Panc1 (cell line): ENCODE measurements around the gene KLHDC8A. TPM values are rescaled to one million over a fixed set of nuclear protein-coding genes. Genes with fewer than 3 reads are reported as not detected.

ENCODE experiments used
- ATAC-seq: fragments of 200-7000 bp; cut with Tn5 transposase; 2 replicates; pipeline ENCODE4 v1.9.1; 2020; ENCODE audit warnings: mild to moderate bottlenecking, moderate library complexity
- BruUV-seq: library from RNA; stranded (reverse); fragments of 400-500 nt; replicated peaks from 2 replicates; lab custom pipeline; 2021; lab: Mats Ljungman, UMichigan
- CTCF ChIA-PET: fragments of 300-600 bp; sonication (Branson Sonifier 250); formaldehyde crosslinking; loops from one replicate; lab custom pipeline; 2022; ENCODE audit warnings: antibody characterized with exemption; lab: Charles Lee
- POLR2A ChIA-PET: fragments of 300-600 bp; sonication (Branson Sonifier 250); formaldehyde crosslinking; loops from one replicate; lab custom pipeline; 2022; ENCODE audit warnings: antibody characterized with exemption; lab: Charles Lee
- DNase-seq: peaks from one replicate; pipeline ENCODE4 v3.0.0-alpha.2; 2010; ENCODE audit warnings: low read depth, low spot score
- H3K27ac ChIP-seq: 2 replicates; pipeline ENCODE4 v1.5.1; 2011; ENCODE audit warnings: mild to moderate bottlenecking, low read length, inconsistent platforms
- H3K27me3 ChIP-seq: fragments of 200-500 bp; sonication (Bioruptor generic); 2 replicates; pipeline ENCODE4 v1.6.0; 2014; ENCODE audit warnings: low read length, inconsistent platforms; ENCODE audit not compliant: control insufficient read depth, insufficient read depth
- H3K36me3 ChIP-seq: fragments of 200-500 bp; sonication (Bioruptor generic); 2 replicates; pipeline ENCODE4 v1.5.1; 2014; ENCODE audit warnings: inconsistent platforms, mild to moderate bottlenecking, low read length, moderate library complexity; ENCODE audit not compliant: control insufficient read depth, insufficient read depth
- H3K4me1 ChIP-seq: 2 replicates; pipeline ENCODE4 v1.5.1; 2011; ENCODE audit warnings: inconsistent platforms, mild to moderate bottlenecking, low read length, moderate library complexity; ENCODE audit not compliant: control insufficient read depth, insufficient read depth
- H3K4me3 ChIP-seq, 2 experiments: 2 replicates each; pipeline ENCODE4 v1.5.1; 2011 to 2012; ENCODE audit warnings: low read depth in 2 of 2, low read length in 2 of 2, mild to moderate bottlenecking in 2 of 2, inconsistent platforms in 1 of 2, moderate library complexity in 1 of 2
- H3K9me3 ChIP-seq: fragments of 200-500 bp; sonication (Bioruptor generic); 2 replicates; pipeline ENCODE4 v1.5.1; 2014; ENCODE audit warnings: low read depth, mild to moderate bottlenecking, inconsistent platforms, low read length, moderate library complexity; ENCODE audit not compliant: control insufficient read depth, insufficient read depth
- CTCF ChIP-seq: fragments of 450-650 bp; IDR thresholded peaks from 2 replicates; pipeline ENCODE4 v1.5.1; 2017; ENCODE audit warnings: mild to moderate bottlenecking
- POLR2AphosphoS5 ChIP-seq: IDR thresholded peaks from 2 replicates; pipeline ENCODE4 v1.6.1; 2012; ENCODE audit warnings: mild to moderate bottlenecking, low read depth, low read length, moderate library complexity
- REST ChIP-seq, 2 experiments: IDR thresholded peaks; 2 replicates each; pipeline ENCODE4 v1.6.1; 2011 to 2012; ENCODE audit warnings: low read depth in 2 of 2, control low read depth in 1 of 2, low read length in 1 of 2, mild to moderate bottlenecking in 1 of 2, moderate library complexity in 1 of 2; ENCODE audit not compliant: insufficient read depth in 1 of 2
- SIN3A ChIP-seq: IDR thresholded peaks from 2 replicates; pipeline ENCODE4 v1.6.1; 2012; ENCODE audit warnings: low read depth, mild to moderate bottlenecking, low read length, moderate library complexity, borderline replicate concordance; ENCODE audit not compliant: insufficient read depth
- TCF7L2 ChIP-seq: IDR thresholded peaks from 2 replicates; pipeline ENCODE4 v1.6.1; 2011; ENCODE audit warnings: mild to moderate bottlenecking, low read depth, low read length, inconsistent platforms
- in situ Hi-C: cut with HindIII; loops from 2 replicates; pipeline ENCODE4 v1.10.0; 2016; ENCODE audit warnings: low sequenced_read_pairs, low pct_unique_long_range_greater_than_20kb
- intact Hi-C: fragments of 100-400 bp; cut with micrococcal nuclease; formaldehyde crosslinking; loops from one replicate; pipeline ENCODE4 v1.10.0; 2022; ENCODE audit not compliant: unreplicated experiment
- total RNA-seq: library from RNA; stranded (reverse); gene quantifications from one replicate; pipeline ENCODE4 v1.2.1, GENCODE V29; 2021; ENCODE audit not compliant: unreplicated experiment

KLHDC8A gene
- total RNA-seq, 1 experiment from 2014 or later, result 0.31 TPM

GRCh38 chr1:205344066-205344928 lies 12.4 kb downstream of the KLHDC8A start:
- H3K27ac ChIP-seq, result no peak overlapping the region
- ATAC-seq, result peak; percentile 60
- no peaks in the 10 kb centered on the region for H3K4me1 ChIP-seq
- peak overlapping the region; percentile 16 to 32; a peak in 3 of 4 replicates for H3K4me3 ChIP-seq
- no peaks in the 10 kb centered on the region for H3K36me3 ChIP-seq
- TF ChIP-seq CTCF (no peak), REST (IDR thresholded peaks at IDR 0.05; ENCODE audit: insufficient read depth in 1 of 2, low read depth in 2 of 2, low read length in 1 of 2) (no peak), POLR2AphosphoS5 (no peak), TCF7L2 (no peak), SIN3A (no peak)
- intact Hi-C loops (no loop called here), in situ Hi-C loops (no loop called here)
- POLR2A ChIA-PET, result no interaction called here
- peaks cover 10% of the 10 kb centered on the region for H3K27me3 ChIP-seq
- H3K9me3 ChIP-seq, result no peaks in the 10 kb centered on the region
- CTCF ChIA-PET, result no interaction called here
- no peak for DNase-seq
- no TSS peak for BruUV-seq

DNA sequence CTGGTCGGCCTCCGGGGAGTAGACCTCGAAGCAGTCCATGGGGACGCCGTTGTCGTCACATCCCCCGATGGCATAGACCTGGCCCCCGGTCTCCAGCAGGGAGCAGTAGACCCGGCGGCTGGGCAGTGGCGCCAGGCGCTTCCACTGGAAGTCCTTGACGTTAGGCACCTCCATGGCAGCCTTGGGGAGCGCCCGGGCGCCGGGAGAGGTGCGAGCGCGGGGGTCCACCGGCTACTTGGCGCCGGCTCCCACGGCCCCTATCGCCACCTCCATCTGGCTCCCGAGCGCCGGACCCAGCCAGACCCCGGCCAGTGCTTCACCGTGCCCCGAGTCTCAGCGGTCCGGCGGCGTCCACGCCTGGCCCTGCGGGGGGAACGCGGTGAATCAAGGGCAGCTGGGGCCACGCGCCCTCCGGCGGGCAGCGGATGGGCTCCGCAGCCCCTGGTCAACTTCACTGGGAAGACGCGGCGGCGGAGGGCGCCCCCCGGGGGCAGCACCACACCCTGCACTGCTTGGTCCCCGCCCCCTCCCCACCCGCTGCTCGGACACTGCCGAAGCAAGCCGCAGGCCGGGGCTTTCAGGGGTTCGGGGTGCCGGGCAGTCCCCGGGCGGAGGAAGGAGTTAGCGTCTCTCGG lies 13.2 kb downstream of the KLHDC8A start:
- peaks cover 10% of the 10 kb centered on the region for H3K27me3 ChIP-seq
- in situ Hi-C loops (no loop called here), intact Hi-C loops (no loop called here)
- CTCF ChIA-PET, result no interaction called here
- no TSS peak for BruUV-seq
- H3K27ac ChIP-seq, result no peak overlapping the region
- no peaks in the 10 kb centered on the region for H3K9me3 ChIP-seq
- DNase-seq, result no peak
- no peaks in the 10 kb centered on the region for H3K36me3 ChIP-seq
- POLR2A ChIA-PET, result no interaction called here
- TF ChIP-seq REST (IDR thresholded peaks at IDR 0.05; ENCODE audit: insufficient read depth in 1 of 2, low read depth in 2 of 2, low read length in 1 of 2) (no peak), CTCF (peak; percentile 27; the same call in 1 of the 2 replicates)
- no peaks in the 10 kb centered on the region for H3K4me1 ChIP-seq
- peak overlapping the region in 1 of 2 experiments; percentile 16; a peak in 3 of 4 replicates for H3K4me3 ChIP-seq
- no peak for ATAC-seq
